Peyer's patch (tissue), 4 donors: ENCODE results near the gene MIA2. TPM values are rescaled to one million over a fixed set of nuclear protein-coding genes. Genes with fewer than 3 reads are reported as not detected.
A peak's percentile ranks its signal among the peaks of the same experiment; 100 is the strongest.
"Not testable (repeated sequence)": the region's sequence is repeated elsewhere in the genome, so short reads cannot be mapped to it uniquely, and the experiment has no call there.

Experiments
- DNase-seq, 3 donors: peaks; one replicate each; pipeline ENCODE4 v3.0.0-alpha.2; 2017 to 2019
- H3K27ac ChIP-seq, 4 donors: fragments of 200-600 bp; sonication (generic); one replicate each; pipeline ENCODE4 v1.5.1; 2016 to 2019
- H3K27me3 ChIP-seq, 2 donors: fragments of 200-600 bp; sonication (generic); one replicate each; pipeline ENCODE4 v1.5.1; 2019
- H3K36me3 ChIP-seq, 3 donors: fragments of 200-600 bp; sonication (generic); one replicate each; pipeline ENCODE4 v1.5.1; 2016 to 2019
- H3K4me1 ChIP-seq, 4 donors: fragments of 200-600 bp; sonication (generic); one replicate each; pipeline ENCODE4 v1.5.1; 2016 to 2019
- H3K4me3 ChIP-seq, 4 donors: fragments of 200-600 bp; sonication (generic); 1 replicate in 3 of 4; 2 replicates in 1 of 4; pipeline ENCODE4 v1.5.1; 2016 to 2019; ENCODE audit warnings: mild to moderate bottlenecking in 1 of 4
- H3K9me3 ChIP-seq, 4 donors: fragments of 200-600 bp; sonication (generic); one replicate each; pipeline ENCODE4 v1.5.1; 2016 to 2019; ENCODE audit warnings: mild to moderate bottlenecking in 1 of 4
- POLR2A ChIP-seq, 2 donors: fragments of 450-650 bp; IDR thresholded peaks; one replicate each; pipeline ENCODE4 v1.5.1; 2017; ENCODE audit warnings: antibody characterized with exemption in 2 of 2, mild to moderate bottlenecking in 2 of 2, moderate library complexity in 2 of 2
- total RNA-seq, 4 donors: library from RNA; depleted of rRNA; stranded (reverse); fragments of >200 nt; gene quantifications; one replicate each; pipeline ENCODE4 v1.1.0, GENCODE V29; 2016
- TF ChIP-seq, protein P1 (sequence below), 6 experiments: fragments of 450-650 bp in 4 of 6; fragments of 200-600 bp in 2 of 6; sonication (generic) in 1 of 6; IDR thresholded peaks; one replicate each; pipeline ENCODE4 v1.5.1; 2017 to 2019; ENCODE audit warnings: antibody characterized with exemption in 6 of 6, mild to moderate bottlenecking in 3 of 6, moderate library complexity in 1 of 6

Gene MIA2
- total RNA-seq, 4 donors from 2014 or later: 44.6 to 143 (median 128) TPM

DNA sequence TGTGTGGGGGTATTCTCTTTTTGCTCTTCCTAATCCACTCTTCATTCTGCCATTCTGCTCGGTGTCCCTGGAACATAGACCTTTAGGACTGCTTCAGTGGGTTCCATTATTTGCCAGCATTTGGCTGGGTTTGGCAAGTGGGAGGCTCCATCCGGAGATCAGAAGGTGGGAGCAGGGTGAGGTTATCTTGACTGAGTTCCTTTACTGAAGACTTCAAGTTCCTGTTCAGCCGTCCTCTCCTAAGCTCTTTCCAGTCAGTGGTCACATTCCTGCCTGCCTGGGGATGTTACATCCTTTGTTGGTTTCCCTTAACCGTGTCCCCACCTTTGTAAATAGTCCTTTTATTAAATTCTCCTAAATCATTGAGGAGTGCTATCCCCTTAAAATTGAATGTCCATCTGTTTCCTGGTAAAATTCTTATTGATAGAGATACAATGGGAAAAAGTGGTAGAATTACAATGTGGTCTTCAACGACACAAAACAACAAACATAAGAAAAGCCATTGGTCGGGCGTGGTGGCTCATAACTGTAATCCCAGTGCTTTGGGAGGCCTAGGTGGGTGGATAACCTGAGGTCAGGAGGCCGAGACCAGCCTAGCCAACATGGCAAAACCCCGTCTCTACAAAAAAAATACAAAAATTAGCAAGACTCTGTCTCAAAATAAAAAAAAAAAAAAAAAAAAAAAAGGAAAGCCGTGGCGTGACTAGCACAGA, 5.0 kb upstream of the MIA2 start:
- no peak for TF ChIP-seq POLR2A (IDR thresholded peaks at IDR 0.05)
- TF ChIP-seq, protein P1, sequence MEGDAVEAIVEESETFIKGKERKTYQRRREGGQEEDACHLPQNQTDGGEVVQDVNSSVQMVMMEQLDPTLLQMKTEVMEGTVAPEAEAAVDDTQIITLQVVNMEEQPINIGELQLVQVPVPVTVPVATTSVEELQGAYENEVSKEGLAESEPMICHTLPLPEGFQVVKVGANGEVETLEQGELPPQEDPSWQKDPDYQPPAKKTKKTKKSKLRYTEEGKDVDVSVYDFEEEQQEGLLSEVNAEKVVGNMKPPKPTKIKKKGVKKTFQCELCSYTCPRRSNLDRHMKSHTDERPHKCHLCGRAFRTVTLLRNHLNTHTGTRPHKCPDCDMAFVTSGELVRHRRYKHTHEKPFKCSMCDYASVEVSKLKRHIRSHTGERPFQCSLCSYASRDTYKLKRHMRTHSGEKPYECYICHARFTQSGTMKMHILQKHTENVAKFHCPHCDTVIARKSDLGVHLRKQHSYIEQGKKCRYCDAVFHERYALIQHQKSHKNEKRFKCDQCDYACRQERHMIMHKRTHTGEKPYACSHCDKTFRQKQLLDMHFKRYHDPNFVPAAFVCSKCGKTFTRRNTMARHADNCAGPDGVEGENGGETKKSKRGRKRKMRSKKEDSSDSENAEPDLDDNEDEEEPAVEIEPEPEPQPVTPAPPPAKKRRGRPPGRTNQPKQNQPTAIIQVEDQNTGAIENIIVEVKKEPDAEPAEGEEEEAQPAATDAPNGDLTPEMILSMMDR (IDR thresholded peaks at IDR 0.05): no peak
- H3K27me3 ChIP-seq: no peaks in the 10 kb centered on the region
- no peaks in the 10 kb centered on the region for H3K9me3 ChIP-seq
- no peak overlapping the region for H3K4me3 ChIP-seq
- DNase-seq: no peak
- peak overlapping the region in 1 of 4 donors; percentile 25 for H3K27ac ChIP-seq
- H3K36me3 ChIP-seq: no peaks in the 10 kb centered on the region
- peaks cover 0 to 3% (median 0%) of the 10 kb centered on the region in 4 donors for H3K4me1 ChIP-seq

DNA sequence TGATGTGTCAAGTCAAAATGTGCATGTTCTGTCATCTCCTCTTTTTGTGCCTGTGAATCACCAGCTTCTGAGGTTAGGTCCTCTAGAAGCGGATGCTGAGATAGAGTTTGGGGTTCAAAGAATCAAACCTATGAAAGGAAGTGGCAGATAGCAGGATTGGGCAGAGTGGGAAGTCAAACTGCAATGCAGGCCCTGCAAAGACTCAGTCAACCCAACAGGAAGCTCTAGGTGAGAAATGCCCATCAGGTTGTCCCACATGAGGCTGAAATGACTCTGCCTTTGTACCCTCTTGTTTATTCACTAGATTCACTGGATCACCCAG, 4.5 kb upstream of the MIA2 start:
- Histone ChIP-seq H3K27me3 (no peaks in the 10 kb centered on the region), H3K27ac (peak overlapping the region in 1 of 4 donors; percentile 18), H3K9me3 (no peaks in the 10 kb centered on the region), H3K4me1 (peaks cover 0 to 3% (median 0%) of the 10 kb centered on the region in 4 donors), H3K4me3 (no peak overlapping the region), H3K36me3 (no peaks in the 10 kb centered on the region)
- DNase-seq: peak in 1 of 3 donors; percentile 50
- TF ChIP-seq POLR2A (IDR thresholded peaks at IDR 0.05): no peak
- TF ChIP-seq, protein P1 (IDR thresholded peaks at IDR 0.05): no peak

DNA sequence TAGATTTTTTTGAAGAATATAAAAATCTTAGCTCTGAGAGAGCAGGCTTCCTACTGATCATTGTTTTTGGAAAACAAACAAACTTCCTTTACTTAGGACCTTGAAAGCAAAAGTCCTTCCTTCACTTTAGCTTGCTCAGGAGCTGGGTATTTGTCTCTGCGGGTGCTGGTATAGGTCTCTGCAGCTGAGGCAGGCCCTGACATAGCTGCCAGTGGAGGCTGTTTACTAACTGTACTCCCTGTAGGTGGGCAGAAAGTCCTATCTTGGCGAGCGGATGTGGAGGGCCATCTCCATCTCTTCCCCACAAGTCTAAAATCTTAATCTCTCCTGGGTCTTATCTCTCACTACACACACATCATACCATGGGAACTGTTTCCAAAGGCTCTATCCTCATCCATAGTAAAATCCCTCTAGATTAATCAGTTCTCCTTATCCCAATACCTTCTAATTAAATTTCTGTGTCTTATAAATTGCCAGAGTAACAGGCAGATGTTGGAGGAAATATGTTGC, 4.1 kb upstream of the MIA2 start:
- Histone ChIP-seq H3K27me3 (no peaks in the 10 kb centered on the region), H3K27ac (peak overlapping the region in 1 of 4 donors; percentile 18), H3K9me3 (no peaks in the 10 kb centered on the region), H3K36me3 (no peaks in the 10 kb centered on the region), H3K4me3 (no peak overlapping the region), H3K4me1 (peaks cover 0 to 3% (median 0%) of the 10 kb centered on the region in 4 donors)
- DNase-seq: no peak
- no peak for TF ChIP-seq POLR2A (IDR thresholded peaks at IDR 0.05)
- TF ChIP-seq, protein P1 (IDR thresholded peaks at IDR 0.05): no peak

DNA sequence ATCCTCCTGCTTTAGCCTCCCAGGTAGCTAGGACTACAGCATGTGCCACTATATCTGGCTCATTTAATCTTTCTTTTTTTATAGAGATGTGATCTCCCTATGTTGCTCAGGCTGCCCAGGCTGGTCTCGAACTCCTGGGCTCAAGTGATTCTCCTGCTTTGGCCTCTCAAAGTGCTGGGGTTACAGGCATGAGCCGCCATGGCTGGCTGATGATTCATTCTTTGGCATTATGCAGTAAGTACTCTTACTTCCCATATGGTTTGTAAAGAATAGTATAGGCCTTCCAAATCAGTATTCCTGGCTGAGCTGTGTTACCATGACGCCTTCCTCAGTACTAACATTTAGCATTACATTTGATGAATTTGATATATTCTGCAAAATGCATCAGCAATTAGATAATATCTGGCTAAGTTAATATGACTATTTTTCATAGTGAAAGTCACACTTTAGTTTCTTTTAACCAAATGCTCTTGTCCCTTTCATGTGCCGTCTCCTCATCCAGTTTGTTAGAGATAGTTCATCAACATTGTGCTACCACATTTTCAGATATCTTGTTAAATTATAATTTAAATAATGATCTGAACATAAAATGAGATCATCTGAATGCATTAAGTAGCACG, 3.2 kb upstream of the MIA2 start:
- no peak for TF ChIP-seq POLR2A (IDR thresholded peaks at IDR 0.05)
- TF ChIP-seq, protein P1 (IDR thresholded peaks at IDR 0.05): no peak
- Histone ChIP-seq H3K27ac (no peak overlapping the region), H3K27me3 (no peaks in the 10 kb centered on the region), H3K36me3 (no peaks in the 10 kb centered on the region), H3K4me1 (peaks cover 0 to 3% (median 0%) of the 10 kb centered on the region in 4 donors), H3K4me3 (no peak overlapping the region), H3K9me3 (no peaks in the 10 kb centered on the region)
- no peak for DNase-seq

DNA sequence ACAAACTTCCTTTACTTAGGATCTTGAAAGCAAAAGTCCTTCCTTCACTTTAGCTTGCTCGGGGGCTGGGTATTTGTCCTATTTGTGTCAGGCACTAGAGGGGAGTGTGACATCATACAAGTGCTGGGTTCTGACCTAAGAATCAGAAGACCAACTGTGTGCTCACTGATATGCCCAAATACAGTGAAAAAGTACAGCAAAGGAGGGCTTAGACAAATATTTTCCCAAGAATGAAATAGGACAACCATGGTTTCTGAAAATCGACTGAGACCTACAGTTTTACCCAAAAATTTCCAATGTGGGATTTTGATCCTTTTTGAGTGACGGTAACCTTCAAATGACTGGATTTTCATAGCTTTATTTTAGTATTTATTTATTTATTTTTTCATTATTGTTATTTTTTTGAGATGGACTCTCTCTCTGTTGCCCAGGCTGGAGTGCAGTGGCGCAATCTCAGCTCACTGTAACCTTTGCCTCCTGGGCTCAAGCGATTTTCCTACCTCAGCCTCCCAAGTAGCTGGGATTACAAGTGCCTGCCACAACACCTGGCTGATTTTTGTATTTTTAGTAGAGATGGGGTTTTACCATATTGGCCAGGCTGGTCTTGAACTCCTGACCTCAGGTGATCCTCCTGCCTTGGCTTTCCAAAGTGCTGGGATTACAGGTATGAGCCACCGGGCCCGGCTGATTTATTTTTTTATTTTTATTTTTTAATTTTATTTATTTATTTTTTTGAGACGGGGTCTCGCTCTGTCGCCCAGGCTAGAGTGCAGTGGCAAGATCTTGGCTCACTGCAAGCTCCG, 1.8 kb upstream of the MIA2 start:
- not testable (repeated sequence) for H3K4me3 ChIP-seq, H3K36me3 ChIP-seq, H3K9me3 ChIP-seq, H3K27ac ChIP-seq, DNase-seq, H3K4me1 ChIP-seq, H3K27me3 ChIP-seq
- TF ChIP-seq, protein P1 (IDR thresholded peaks at IDR 0.05): peak in 4 of 6 experiments; percentile 15 to 49 (median 42)
